NCI-H748 (cell line): ENCODE results near the gene CLCN6.

Source experiments
- DNase-seq: peaks from one replicate; lab custom pipeline; 2025; ENCODE audit not compliant: unreplicated experiment; lab: John Stamatoyannopoulos, UW

CLCN6 gene, protein sequence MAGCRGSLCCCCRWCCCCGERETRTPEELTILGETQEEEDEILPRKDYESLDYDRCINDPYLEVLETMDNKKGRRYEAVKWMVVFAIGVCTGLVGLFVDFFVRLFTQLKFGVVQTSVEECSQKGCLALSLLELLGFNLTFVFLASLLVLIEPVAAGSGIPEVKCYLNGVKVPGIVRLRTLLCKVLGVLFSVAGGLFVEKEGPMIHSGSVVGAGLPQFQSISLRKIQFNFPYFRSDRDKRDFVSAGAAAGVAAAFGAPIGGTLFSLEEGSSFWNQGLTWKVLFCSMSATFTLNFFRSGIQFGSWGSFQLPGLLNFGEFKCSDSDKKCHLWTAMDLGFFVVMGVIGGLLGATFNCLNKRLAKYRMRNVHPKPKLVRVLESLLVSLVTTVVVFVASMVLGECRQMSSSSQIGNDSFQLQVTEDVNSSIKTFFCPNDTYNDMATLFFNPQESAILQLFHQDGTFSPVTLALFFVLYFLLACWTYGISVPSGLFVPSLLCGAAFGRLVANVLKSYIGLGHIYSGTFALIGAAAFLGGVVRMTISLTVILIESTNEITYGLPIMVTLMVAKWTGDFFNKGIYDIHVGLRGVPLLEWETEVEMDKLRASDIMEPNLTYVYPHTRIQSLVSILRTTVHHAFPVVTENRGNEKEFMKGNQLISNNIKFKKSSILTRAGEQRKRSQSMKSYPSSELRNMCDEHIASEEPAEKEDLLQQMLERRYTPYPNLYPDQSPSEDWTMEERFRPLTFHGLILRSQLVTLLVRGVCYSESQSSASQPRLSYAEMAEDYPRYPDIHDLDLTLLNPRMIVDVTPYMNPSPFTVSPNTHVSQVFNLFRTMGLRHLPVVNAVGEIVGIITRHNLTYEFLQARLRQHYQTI

DNA sequence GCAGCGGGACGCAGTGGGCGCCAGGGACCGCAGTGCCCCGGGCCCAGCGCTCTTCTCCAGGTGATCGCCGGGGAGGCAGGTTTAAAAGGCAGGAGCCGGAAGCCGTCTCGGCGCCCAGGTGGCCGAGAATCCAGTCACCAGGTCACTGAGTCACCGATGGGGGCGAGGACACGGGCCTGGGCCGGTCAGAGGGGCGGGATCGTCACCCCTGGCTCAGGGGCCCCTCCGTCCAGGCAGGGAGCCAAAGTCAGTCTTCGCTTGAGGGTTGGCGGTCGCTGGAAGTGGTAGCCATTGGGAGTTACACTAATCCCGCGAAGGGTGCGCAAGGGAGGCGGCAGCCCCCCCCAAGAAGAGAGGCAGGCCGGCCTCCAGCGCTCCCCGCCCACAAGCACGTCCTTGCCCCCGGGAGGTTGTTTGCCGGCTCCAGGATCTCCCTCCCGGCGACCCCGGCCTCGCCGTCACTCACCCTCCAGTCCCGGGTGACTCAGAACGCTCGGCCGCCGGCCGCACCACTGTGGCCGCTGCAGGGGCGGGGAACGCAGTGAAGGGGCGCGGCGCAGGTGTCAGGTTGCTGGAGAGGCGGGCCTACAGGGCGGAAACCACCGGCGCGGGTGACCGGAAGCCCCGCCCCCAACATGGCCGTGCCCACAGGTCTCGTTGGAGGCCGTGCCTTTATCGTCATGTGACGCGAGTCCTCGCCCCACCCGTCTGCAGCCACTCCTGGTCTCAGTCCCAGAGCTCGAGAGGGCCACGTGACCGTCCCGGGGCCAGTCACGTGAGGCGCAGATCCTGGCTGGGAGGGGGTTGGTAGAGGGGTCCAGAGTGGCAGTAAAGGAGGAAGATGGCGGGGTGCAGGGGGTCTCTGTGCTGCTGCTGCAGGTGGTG lies at the start of gene CLCN6, which contains the start of gene MTHFR:
Gene CLCN6, plus strand, starts transcription at position 770 of the 885 bp plus-strand sequence. Its CDS starts 72 bp downstream, at position 842.
Gene MTHFR, minus strand, starts transcription at position 543 of the 885 bp plus-strand sequence. CDS start 2,848 bp downstream, outside the sequence.
- peak; percentile 98 for DNase-seq

DNA sequence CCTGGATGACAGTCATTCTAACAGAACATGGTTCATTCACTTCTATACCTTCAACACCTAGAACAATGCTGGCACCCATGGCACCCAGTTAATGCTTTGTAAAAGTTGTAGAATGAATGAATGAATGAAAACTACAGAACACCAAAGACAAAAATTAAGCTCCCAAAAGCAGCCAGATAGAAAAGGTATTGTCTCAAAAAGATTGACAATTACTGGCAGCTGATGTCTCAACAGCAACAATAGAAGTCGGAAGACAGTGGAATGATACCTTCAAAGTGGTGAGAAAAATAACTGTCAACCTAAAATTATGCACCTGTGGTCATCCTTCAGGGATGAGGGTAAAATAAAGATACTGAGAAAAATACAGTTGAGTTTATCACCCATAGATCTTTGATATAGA lies 48.9 kb upstream of the CLCN6 start:
- DNase-seq: no peak

DNA sequence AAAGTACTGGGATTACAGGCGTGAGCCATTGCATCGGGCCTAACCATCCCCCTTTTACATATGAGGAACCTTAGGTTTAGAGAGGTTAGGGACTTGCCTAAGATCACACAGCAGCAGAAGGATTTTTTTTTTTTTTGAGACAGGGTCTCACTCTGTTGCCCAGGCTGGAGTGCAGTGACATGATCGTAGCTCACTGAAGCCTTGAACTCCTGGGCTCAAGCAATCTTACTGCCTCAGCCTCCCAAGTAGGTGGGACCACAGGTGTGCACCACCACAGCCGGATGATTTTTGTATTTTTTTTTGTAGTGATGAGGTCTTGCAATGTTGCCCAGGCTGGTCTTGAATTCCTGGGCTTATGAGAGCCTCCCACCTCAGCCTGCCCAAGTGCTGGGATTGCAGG lies 46.2 kb upstream of the CLCN6 start:
- no peak for DNase-seq

DNA sequence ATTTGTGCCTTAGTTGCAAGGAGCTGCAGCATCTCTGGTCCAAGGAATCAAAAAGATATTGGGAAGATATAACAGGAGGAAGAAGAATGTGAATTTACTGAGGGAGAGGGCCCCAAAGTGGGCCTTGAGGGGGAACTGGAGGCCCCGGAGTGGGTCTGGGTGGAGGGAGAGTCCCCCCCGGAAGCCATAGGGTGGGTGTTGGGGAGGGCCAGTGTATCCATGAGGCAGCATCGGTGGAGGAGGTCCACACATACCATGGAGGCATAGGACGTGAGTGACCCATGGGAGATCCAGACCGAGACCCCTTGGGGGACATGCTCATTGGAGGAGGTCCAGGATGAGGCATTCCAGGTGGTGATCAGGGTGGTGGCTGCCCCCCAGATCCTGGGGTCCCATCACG lies 44.7 kb upstream of the CLCN6 start:
- no peak for DNase-seq

DNA sequence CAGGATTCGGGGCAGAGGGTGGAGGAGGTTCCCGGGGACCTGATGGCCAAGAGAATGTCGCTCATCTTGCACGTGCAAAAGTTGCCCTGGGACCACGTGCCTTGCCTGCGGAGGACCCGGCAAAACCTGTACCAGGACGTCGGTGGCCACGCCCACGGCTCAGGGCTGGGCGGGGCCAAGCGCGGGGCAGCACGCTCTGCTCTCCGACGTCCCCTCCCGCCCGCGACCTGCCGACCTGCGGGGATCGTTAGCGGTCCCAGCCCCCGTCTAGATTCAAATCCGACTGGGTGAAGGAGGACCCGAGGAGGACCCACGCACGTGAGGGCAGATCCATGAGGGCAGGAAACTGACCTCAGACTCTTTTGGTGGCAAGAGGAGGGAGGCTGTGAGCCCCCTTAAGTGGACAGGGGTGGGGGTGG lies 44.0 kb upstream of the CLCN6 start, which contains the start of gene C1orf167:
Gene C1orf167, plus strand, starts transcription at position 206 of the 419 bp plus-strand sequence. CDS start 2,208 bp downstream, outside the sequence.
- peak; percentile 47 for DNase-seq

DNA sequence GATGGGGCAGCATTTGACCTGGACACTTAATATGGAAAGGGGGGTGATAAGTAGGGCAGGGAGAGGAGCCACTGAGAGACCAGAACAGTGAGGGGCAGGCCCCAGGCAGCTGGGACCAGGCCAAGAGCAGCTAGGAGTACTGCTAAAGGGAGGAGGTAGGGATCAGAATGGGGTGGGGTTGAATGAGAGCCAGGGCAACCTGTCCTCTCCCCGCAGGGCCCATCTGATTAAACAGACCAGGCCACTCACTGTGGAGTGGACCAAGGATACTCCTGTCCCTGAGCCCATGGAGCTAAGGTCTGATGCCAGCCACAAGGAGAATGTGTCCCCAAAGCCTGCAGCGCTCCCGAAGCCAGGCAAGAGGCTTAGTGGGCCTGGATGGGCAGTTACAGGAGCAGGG lies 41.9 kb upstream of the CLCN6 start:
- no peak for DNase-seq

DNA sequence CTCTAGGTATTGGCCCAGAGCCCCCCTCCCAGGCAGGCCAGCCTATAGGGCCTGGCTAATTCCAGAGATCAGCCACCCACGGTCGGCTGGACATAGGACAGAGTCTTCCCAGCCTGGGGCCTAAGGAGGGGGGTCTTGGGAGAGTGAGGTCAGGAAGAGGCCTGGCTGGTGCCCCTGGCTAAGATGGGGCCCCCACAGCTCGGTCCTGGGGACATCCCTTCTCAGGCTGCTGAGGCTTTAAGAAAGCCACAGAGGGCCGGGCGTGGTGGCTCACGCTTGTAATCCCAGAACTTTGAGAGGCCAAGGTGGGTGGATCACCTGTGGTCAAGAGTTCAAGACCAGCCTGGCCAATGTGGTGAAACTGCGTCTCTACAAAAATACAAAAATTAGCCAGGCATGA lies 41.5 kb upstream of the CLCN6 start:
- DNase-seq: no peak

DNA sequence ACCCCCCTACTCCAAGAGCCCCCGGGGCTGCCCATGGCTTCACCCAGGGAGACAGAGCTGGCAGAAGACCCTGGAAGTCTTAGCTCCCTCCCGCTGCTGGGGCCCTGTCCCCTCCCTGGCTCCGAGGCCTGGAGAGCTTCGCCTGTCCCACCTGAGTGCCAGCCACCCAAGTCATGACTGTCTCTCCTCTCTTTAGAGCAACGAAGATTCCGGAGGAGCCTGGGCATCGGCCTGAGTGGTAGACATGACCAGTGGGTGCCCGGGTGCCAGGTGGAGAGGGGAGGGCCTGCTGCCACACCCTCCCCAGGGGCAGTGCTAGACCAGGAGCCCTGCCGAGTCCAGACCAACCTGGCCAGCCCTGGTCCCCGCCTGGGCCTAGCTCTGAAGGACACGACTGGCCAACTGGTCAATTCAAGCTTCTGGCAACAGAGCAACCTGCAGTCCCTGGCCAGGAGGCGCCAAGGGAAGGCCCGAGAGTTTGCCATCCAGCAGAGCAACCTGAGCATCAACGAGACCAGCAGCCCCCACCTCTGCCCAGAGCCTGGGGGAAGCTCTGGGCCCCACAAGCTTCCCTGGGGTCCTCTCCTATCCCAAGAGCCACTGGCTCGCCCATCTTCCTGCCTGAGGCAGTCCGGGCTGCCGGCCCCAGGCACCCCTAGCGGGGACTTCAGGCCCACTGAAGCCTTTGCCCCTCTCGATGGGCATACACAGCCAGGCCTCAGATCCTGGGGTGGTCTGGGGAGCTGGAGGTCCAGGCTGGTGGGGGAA lies 40.1 kb upstream of the CLCN6 start:
- no peak for DNase-seq

DNA sequence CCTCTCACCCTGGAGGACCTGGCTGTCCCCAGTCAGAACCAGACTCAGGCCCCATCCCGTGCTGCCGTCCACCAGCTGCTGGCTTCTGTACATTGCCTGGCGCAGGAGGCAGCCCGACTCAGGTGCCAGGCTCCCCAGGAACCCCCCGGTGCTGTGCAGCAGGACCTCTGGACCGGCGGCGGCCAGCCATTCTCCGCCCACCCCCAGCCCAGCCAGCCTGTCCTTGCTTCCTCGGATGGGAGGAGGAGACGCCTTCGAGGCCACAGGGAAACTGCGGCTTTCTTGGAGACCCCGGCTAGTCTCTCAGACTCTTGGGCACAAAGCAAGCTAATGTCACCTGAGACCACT lies 39.6 kb upstream of the CLCN6 start:
- DNase-seq: no peak

DNA sequence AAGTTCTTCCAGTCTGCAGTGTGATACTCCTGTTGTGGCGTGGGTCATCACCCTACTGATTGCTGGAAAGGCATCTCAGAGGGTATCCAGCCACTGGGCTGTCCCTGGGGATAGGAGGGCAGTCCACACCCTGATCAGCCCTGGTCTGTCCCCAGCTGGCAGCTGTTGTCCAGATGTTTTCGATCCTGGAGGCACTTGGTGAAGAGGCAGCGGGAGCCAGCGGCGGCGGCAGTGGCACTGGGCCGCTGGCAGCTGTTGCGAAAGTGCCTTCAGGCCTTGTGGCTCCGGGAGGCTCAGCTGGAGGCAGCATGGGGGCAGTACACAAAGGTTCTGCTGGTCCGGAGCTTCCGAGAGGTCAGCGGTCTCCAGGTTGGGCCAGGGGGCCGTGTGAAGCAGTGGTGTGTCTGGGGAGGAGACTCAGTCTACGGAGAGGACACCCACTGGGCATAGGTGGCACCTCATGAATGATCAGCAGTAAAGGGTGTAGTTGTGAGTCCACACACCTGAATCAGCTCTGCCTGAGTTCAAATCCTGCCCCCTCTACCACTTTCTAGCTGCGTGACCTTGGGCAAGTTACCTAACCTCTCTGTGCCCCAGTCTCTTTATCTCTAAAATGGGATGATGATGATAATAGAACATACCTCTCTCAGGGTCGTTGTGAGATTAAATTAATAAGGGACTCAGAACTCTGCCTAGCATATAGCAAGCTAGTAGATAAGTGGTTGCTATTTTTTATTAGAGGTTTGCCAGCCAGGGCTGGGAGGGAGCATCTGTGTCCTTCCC lies 37.9 kb upstream of the CLCN6 start:
- DNase-seq: no peak

DNA sequence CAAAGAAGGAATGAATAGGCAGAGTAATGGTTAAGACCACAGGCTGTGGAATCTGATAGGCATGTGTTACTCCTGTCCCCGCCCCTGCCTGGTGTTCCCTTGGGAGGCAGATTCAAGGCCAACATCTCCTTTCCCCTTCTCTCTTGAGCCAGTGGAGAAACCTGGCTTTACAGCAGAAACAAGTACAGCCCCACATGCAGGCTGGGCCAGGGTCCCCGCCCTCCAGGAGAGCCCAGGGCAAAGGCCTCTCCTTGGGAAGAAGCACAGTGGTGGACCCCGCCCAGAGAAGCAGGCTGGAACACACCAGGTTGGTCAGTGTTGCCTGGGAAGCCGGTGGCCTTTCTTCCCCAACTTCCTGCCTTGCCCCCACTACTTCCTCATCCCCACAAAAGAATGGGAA lies 37.2 kb upstream of the CLCN6 start:
- DNase-seq: no peak

DNA sequence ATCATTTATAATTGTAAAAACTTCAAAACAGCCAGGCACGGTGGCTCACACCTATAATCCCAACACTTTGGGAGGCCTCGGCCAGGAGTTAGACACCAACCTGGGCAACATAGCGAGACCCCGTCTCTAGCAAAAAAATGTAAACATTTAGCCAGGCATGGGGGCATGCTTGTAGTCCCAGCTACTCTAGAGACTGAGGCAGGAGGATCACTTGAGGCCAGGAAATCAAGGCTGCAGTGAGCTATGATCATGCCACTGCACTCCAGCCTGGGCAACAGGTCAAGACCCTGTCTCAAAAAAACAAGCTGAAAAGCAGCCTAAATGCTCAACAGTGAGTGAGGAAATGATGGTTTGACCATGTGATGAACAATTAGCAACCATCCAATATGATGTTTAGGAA lies 36.7 kb upstream of the CLCN6 start:
- DNase-seq: no peak

DNA sequence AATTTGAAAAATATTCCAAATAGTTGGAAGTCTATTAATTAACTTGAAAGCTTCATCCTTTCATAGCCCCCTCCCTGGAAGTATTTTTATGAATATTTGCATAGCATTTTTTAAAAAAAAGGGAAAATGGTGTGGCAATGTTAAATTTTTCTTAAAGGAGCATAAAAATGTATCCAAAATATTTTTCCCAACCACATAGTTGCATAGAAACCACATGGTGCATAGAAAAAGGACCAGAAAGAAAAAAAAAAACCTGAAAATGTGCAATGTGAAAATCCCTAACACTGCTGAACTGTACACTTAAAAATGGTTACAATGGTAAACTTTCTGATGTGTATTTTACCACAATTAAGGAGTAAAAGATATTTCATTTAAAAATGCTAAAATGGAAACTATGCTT lies 36.0 kb upstream of the CLCN6 start:
- no peak for DNase-seq

DNA sequence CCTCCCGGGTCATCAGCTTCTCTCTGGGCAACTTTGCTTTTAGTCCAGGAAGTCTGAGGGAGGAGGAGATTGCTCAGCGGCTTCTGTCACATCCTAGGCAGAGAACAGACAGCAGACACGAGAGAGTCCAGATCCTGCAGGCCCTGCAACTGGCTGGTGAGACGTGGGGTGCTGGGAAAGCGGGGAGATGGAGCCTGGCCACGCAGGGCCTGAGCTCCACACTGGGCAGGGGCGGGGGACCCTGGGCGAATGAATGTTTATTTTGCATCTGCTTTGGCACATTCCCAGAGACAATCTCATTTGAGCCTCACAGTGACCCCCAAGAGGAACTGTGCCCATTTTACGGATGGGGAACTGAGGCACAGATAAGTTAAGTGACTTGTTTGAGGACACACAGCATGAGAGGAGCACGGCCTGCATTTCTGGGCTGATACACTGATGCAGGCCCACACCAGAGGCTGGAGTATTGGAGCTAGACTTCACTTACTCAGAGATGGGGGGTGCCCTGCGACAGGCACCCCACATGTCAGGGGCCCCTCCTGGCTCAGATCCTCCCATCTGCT lies 34.4 kb upstream of the CLCN6 start:
- DNase-seq: no peak

DNA sequence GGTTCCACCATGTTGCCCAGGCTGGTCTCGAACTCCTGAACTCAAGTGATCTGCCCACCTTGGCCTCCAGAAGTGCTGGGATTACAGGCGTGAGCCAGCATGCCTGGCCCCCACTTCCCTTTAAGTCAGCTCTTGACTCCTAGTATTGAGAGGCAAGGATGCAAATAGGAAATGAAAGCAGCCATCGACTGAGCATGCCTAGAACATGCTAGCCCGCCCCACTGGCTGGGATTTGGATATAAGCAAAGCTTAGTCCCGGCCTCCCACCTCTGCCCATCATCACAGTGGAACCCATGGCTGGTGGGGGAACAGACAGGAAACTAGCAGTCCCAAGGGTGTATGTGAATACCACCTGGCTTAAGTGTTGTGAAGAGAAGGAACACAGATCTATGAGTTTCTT lies 33.5 kb upstream of the CLCN6 start:
- DNase-seq: no peak

DNA sequence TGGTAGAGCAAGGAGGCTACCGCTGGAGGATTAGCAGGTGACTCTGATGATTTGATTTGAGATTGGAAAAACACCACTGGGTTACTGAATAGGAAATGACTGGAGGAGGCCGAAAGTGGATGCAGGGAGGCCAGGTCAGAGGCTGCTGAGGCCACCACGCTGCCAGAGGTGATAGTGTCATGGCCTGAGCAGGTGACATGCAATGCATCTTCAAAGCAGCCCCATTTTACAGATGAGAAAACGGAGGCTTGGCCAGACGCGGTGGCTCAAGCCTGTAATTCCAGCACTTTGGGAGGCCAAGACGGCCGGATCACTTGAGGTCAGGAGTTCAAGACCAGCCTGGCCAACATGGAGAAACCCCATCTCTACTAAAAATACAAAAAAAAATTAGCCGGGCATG lies 31.2 kb upstream of the CLCN6 start:
- DNase-seq: no peak

DNA sequence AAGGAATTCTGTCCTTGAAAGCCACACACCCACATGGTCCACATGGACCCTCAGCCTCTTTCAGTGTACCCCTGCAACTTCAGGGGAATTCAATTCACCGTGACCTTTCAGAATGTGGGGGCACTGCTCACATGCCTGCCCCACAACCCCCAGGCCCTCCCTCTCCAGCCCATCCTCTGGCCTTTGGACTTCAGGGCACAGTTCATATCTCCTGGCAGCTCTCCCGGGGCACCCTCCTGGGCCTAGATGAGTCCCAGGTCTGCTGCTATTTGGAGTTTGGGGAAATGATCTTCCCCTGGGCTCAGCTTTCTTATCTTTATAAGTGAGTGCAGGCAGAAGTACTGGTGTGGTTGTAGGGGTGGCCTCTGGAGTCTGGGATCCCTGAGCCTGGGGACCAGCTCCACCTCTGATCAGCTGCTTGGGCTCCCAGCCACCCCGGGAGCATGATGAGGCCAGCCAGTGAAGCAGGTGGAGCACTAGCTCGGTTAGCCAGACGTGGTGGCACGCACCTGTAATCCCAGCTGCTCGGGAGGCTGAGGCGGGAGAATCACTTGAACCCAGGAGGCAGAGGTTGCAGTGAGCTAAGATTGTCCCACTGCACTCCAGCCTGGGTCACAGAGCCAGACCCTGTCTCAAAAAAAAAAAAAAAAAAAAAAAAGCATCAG lies 28.2 kb upstream of the CLCN6 start:
- no peak for DNase-seq

DNA sequence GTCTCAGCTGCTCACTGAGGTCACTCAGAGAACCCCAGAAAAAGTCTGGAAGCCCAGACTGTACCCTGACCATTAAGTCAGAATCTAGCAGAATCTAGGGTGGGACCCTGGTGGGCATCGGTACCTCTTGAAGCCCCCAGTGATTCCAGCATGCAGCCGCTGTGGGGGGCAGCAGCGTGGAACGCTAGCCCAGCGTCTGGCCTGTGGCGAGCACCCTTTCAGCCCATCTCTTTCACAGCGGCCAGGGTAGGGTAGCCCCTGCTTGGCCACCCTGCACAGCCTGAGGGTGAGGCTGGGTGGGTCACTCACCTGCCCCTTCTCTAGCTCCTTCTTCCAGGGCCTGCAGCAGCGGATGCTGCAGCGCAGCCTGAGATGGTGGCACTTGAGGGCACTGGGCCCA lies 27.7 kb upstream of the CLCN6 start:
- DNase-seq: no peak
